AG20443 (cell line): ENCODE data around the gene WBP1.
A peak's percentile ranks its signal among the peaks of the same experiment; 100 is the strongest.
"Not testable (repeated sequence)": the region's sequence is repeated elsewhere in the genome, so short reads cannot be mapped to it uniquely, and the experiment has no call there.

Source experiments
- DNase-seq: peaks from one replicate; pipeline ENCODE4 v3.0.0; 2012; ENCODE audit warnings: low spot score, mixed read lengths

WBP1 gene

GRCh38 chr2:74427551-74427950 lies 30.7 kb upstream of the WBP1 start:
- peak; percentile 49 for DNase-seq

- no peak for DNase-seq
Measured at GRCh38 chr2:74428675-74429074, 29.6 kb upstream of the WBP1 start.

- DNase-seq: no peak
Measured at GRCh38 chr2:74429487-74430451, 28.5 kb upstream of the WBP1 start.

- DNase-seq: no peak
Measured at GRCh38 chr2:74430502-74430901, 27.7 kb upstream of the WBP1 start.

- DNase-seq: no peak
Measured at GRCh38 chr2:74436111-74436805, 22.0 kb upstream of the WBP1 start.

- no peak for DNase-seq
Measured at GRCh38 chr2:74436848-74437695, 21.2 kb upstream of the WBP1 start.

- DNase-seq: no peak
Measured at GRCh38 chr2:74438248-74438647, 20.0 kb upstream of the WBP1 start.

- no peak for DNase-seq
Measured at GRCh38 chr2:74439373-74439772, 18.9 kb upstream of the WBP1 start.

GRCh38 chr2:74439803-74440377 lies 18.3 kb upstream of the WBP1 start:
- peak; percentile 85 for DNase-seq

- DNase-seq: peak; percentile 99
Measured at GRCh38 chr2:74440378-74441169, 17.7 kb upstream of the WBP1 start.

GRCh38 chr2:74441170-74441689 lies 17.0 kb upstream of the WBP1 start:
- DNase-seq: no peak

- DNase-seq: no peak
Measured at GRCh38 chr2:74441690-74442482, 16.4 kb upstream of the WBP1 start, which contains the start of gene RTKN. Gene RTKN, minus strand, starts transcription at chr2:74441937. Its CDS starts 121 bp downstream, at chr2:74441816.

GRCh38 chr2:74442483-74443297 lies 15.5 kb upstream of the WBP1 start:
- not testable (repeated sequence) for DNase-seq

- no peak for DNase-seq
Measured at GRCh38 chr2:74444498-74445318, 13.5 kb upstream of the WBP1 start.

GRCh38 chr2:74447230-74447999 lies 10.8 kb upstream of the WBP1 start:
- DNase-seq: no peak

GRCh38 chr2:74448771-74449170 lies 9.5 kb upstream of the WBP1 start:
- no peak for DNase-seq

GRCh38 chr2:74450570-74451190 lies 7.6 kb upstream of the WBP1 start:
- no peak for DNase-seq
